ENCODE measurements around the gene TTF2.

GRCh38 chr1:117045644-117046043 lies 14.5 kb upstream of the TTF2 start:
- no peak for TF ChIP-seq POLR2A (IDR thresholded peaks at IDR 0.05)
- TF ChIP-seq CTCF (IDR thresholded peaks at IDR 0.05) = no peak
